ENCODE results near the gene COL25A1.

The COL25A1 gene

GRCh38 chr4:109156356-109156755 lies 146.1 kb downstream of the COL25A1 start:
- Mint-ChIP-seq H3K4me1 (peaks cover 47% of the 10 kb centered on the region), H3K9me3 (no peaks in the 10 kb centered on the region), H3K27ac (peak overlapping the region; percentile 91 to 98 (median 96))

GRCh38 chr4:109155682-109156283 lies 146.7 kb downstream of the COL25A1 start:
- Mint-ChIP-seq H3K27ac (peak overlapping the region; percentile 94 to 98 (median 96)), H3K4me3 (no peak overlapping the region), H3K4me1 (peaks cover 52% of the 10 kb centered on the region), H3K27me3 (ENCODE audit: low read depth) (no peaks in the 10 kb centered on the region), H3K9me3 (no peaks in the 10 kb centered on the region), H3K36me3 (ENCODE audit: low read depth) (no peaks in the 10 kb centered on the region)
- TF ChIP-seq CTCF (IDR thresholded peaks at IDR 0.05; ENCODE audit: unreplicated experiment in 3 of 3) = no peak

More at GRCh38 chr4:109156356-109156755, 146.1 kb downstream of the COL25A1 start:
- H3K36me3 Mint-ChIP-seq (ENCODE audit: low read depth) = no peaks in the 10 kb centered on the region
- H3K27me3 Mint-ChIP-seq (ENCODE audit: low read depth) = no peaks in the 10 kb centered on the region
- no peak overlapping the region for H3K4me3 Mint-ChIP-seq
- no peak for TF ChIP-seq CTCF (IDR thresholded peaks at IDR 0.05; ENCODE audit: unreplicated experiment in 3 of 3)

- Mint-ChIP-seq H3K4me3 (peak overlapping the region in 2 of 3 experiments; percentile 10 to 60), H3K36me3 (ENCODE audit: low read depth) (no peaks in the 10 kb centered on the region), H3K27me3 (ENCODE audit: low read depth) (no peaks in the 10 kb centered on the region), H3K4me1 (peaks cover 52% of the 10 kb centered on the region), H3K9me3 (no peaks in the 10 kb centered on the region), H3K27ac (peak overlapping the region; percentile 94 to 98 (median 96))
- no peak for TF ChIP-seq CTCF (IDR thresholded peaks at IDR 0.05; ENCODE audit: unreplicated experiment in 3 of 3)
Measured at GRCh38 chr4:109155084-109155483, 147.4 kb downstream of the COL25A1 start.

GRCh38 chr4:109154424-109154823 lies 148.0 kb downstream of the COL25A1 start:
- TF ChIP-seq CTCF (IDR thresholded peaks at IDR 0.05; ENCODE audit: unreplicated experiment in 3 of 3) = no peak

GRCh38 chr4:109149836-109150235 lies 152.6 kb downstream of the COL25A1 start:
- Mint-ChIP-seq H3K9me3 (no peaks in the 10 kb centered on the region), H3K4me1 (peaks cover 34% of the 10 kb centered on the region)

More at GRCh38 chr4:109154424-109154823, 148.0 kb downstream of the COL25A1 start:
- no peaks in the 10 kb centered on the region for H3K27me3 Mint-ChIP-seq (ENCODE audit: low read depth)
- H3K4me1 Mint-ChIP-seq = peaks cover 51% of the 10 kb centered on the region
- H3K27ac Mint-ChIP-seq = peak overlapping the region; percentile 94 to 98 (median 96)
- H3K36me3 Mint-ChIP-seq (ENCODE audit: low read depth) = no peaks in the 10 kb centered on the region
- peak overlapping the region; percentile 42 to 60 (median 51) for H3K4me3 Mint-ChIP-seq
- H3K9me3 Mint-ChIP-seq = no peaks in the 10 kb centered on the region

More at GRCh38 chr4:109149836-109150235, 152.6 kb downstream of the COL25A1 start:
- H3K4me3 Mint-ChIP-seq = no peak overlapping the region
- H3K27ac Mint-ChIP-seq = peak overlapping the region in 2 of 3 experiments; percentile 3 to 58
- no peaks in the 10 kb centered on the region for H3K36me3 Mint-ChIP-seq (ENCODE audit: low read depth)
- TF ChIP-seq CTCF (IDR thresholded peaks at IDR 0.05; ENCODE audit: unreplicated experiment in 3 of 3) = no peak
- H3K27me3 Mint-ChIP-seq (ENCODE audit: low read depth) = no peaks in the 10 kb centered on the region
